ENCODE measurements around the gene TCF19. TPM values are rescaled to one million over a fixed set of nuclear protein-coding genes. Genes with fewer than 3 reads are reported as not detected.
"Not testable (repeated sequence)": the region's sequence is repeated elsewhere in the genome, so short reads cannot be mapped to it uniquely, and the experiment has no call there.

The TCF19 gene
- total and polyA plus RNA-seq, 3 donors from 2014 or later: 3.6 to 4.7 (median 3.7) TPM

DNA sequence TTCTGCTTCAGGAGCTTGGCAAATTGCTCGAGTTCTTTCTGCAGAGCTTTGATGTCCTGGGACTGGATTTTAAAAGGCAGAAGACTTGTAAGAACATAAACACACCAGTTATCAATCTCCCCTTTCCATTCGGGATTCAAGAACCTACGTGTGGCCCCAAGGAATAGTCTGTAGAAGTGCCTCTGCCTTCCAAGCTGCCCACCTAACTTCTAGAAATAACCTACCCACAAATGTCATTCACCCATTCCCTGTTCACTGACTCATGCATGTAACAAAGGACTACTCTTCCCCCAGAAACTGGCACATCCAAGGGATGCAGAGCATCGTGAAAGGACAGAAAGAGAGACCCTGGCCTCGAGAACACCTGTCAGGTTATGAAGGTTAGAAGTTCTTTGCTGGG lies 7.6 kb downstream of the TCF19 start:
- Histone ChIP-seq H3K36me3 (ENCODE audit: low read depth, missing control alignments) (no peaks in the 10 kb centered on the region), H3K9me3 (no peaks in the 10 kb centered on the region), H3K4me3 (no peak overlapping the region), H3K27me3 (no peaks in the 10 kb centered on the region), H3K4me1 (no peaks in the 10 kb centered on the region), H3K27ac (no peak overlapping the region)
- intact Hi-C loops (cut with DNase I; ENCODE audit: low total_unique reads): no loop called here
- TF ChIP-seq POLR2A (IDR thresholded peaks at IDR 0.05) (no peak), CTCF (IDR thresholded peaks at IDR 0.05) (no peak)
- no peak for DNase-seq
- WGBS, 2 donors: 73 to 77% methylated on average over 5 of the region's 5 CpGs

GRCh38 chr6:31168606-31169005 lies 10.2 kb downstream of the TCF19 start:
- no peaks in the 10 kb centered on the region for H3K9me3 ChIP-seq
- H3K27ac ChIP-seq: no peak overlapping the region
- DNase-seq: no peak
- H3K4me3 ChIP-seq: no peak overlapping the region
- WGBS, 2 donors: 78 to 79% methylated on average over 3 of the region's 3 CpGs
- TF ChIP-seq CTCF (IDR thresholded peaks at IDR 0.05) (no peak), POLR2A (IDR thresholded peaks at IDR 0.05) (no peak)
- intact Hi-C loops (cut with DNase I; ENCODE audit: low total_unique reads): no loop called here
- H3K36me3 ChIP-seq (ENCODE audit: low read depth, missing control alignments): no peaks in the 10 kb centered on the region
- H3K27me3 ChIP-seq: no peaks in the 10 kb centered on the region
- no peaks in the 10 kb centered on the region for H3K4me1 ChIP-seq

GRCh38 chr6:31169123-31169857 lies 10.9 kb downstream of the TCF19 start:
- Histone ChIP-seq H3K9me3 (no peaks in the 10 kb centered on the region), H3K4me1 (no peaks in the 10 kb centered on the region), H3K4me3 (no peak overlapping the region), H3K36me3 (ENCODE audit: low read depth, missing control alignments) (no peaks in the 10 kb centered on the region), H3K27me3 (no peaks in the 10 kb centered on the region), H3K27ac (no peak overlapping the region)
- no peak for DNase-seq
- intact Hi-C loops (cut with DNase I; ENCODE audit: low total_unique reads): no loop called here
- TF ChIP-seq POLR2A (IDR thresholded peaks at IDR 0.05) (no peak), CTCF (IDR thresholded peaks at IDR 0.05) (no peak)
- WGBS, 2 donors: 77 to 84% methylated on average over 10 of the region's 10 CpGs

DNA sequence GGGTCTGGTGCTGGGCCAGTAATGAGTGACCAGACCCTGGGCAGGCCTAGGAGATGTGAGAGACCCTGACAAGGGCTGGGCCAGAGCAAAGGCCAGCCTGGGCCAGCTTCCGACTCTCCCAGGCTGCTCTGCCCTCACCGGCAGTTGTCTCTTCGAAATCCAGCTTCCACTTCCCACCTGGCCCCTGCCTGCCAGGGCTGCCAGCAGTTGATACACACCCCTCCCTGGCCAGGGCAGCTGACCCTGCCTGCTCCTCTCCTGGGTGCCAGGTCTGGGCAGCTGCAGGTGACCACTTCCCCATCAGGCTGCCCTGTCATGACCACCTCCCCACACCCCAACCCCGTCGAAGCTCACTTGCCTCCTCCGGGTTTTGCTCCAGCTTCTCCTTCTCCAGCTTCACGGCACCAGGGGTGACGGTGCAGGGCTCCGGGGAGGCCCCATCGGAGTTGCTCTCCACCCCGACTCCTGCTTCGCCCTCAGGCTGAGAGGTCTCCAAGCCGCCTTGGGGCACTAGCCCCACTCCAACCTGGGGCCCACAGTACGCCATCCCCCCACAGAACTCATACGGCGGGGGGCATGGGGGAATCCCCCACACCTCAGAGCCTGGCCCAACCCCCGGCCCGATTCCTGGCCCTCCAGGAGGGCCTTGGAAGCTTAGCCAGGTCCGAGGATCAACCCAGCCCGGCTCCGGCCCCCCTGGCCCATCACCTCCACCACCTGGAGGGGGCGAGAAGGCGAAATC lies 11.6 kb downstream of the TCF19 start:
- H3K4me1 ChIP-seq; DNase-seq; H3K27me3 ChIP-seq; intact Hi-C loops (cut with DNase I; ENCODE audit: low total_unique reads); H3K27ac ChIP-seq; H3K36me3 ChIP-seq (ENCODE audit: low read depth, missing control alignments); H3K9me3 ChIP-seq; H3K4me3 ChIP-seq: not testable (repeated sequence)
- 60% methylated on average over 15 to 23 of the region's 23 CpGs for WGBS, 2 donors

DNA sequence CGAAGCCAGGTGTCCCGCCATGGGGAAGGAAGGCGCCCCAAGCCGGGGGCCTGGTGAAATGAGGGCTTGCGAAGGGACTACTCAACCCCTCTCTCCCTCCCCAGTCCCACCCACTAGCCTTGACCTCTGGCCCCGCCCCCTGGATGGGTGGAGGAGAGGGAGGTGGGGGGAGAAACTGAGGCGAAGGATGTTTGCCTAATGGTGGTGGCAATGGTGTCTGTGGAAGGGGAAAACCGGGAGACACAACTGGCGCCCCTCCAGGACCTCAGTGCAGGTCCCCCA lies 12.2 kb downstream of the TCF19 start, which contains the start of gene POU5F1:
Gene POU5F1, minus strand, starts transcription at position 83 of the 282 bp plus-strand sequence. Its CDS starts 62 bp downstream, at position 21.
- 62 to 67% methylated on average over 7 to 9 of the region's 9 CpGs for WGBS, 2 donors
- Histone ChIP-seq H3K9me3 (no peaks in the 10 kb centered on the region), H3K4me1 (no peaks in the 10 kb centered on the region), H3K4me3 (no peak within 1 kb of the TSS), H3K27me3 (no peaks in the 10 kb centered on the region), H3K27ac (no peak within 1 kb of the TSS), H3K36me3 (ENCODE audit: low read depth, missing control alignments) (no peaks in the 10 kb centered on the region)
- intact Hi-C loops (cut with DNase I; ENCODE audit: low total_unique reads): no loop called here
- TF ChIP-seq POLR2A (IDR thresholded peaks at IDR 0.05) (no peak), CTCF (IDR thresholded peaks at IDR 0.05) (no peak)
- no peak for DNase-seq
